HUES64 (cell line): ENCODE measurements around the gene MRPL24.

ENCODE experiments used
- H3K27ac ChIP-seq: 2 replicates; pipeline ENCODE4 v1.7.0; 2013; ENCODE audit warnings: low read depth, low read length, inconsistent platforms
- H3K27me3 ChIP-seq: 2 replicates; pipeline ENCODE4 v1.6.1; 2013; ENCODE audit warnings: mild to moderate bottlenecking, low read length; ENCODE audit not compliant: insufficient read depth
- H3K36me3 ChIP-seq: 2 replicates; pipeline ENCODE4 v1.6.1; 2013; ENCODE audit warnings: mild to moderate bottlenecking, low read length; ENCODE audit not compliant: insufficient read depth
- H3K4me1 ChIP-seq: 2 replicates; pipeline ENCODE4 v1.6.1; 2013; ENCODE audit warnings: mild to moderate bottlenecking, low read length, moderate library complexity; ENCODE audit not compliant: insufficient read depth
- H3K4me3 ChIP-seq: 2 replicates; pipeline ENCODE4 v1.5.1; 2013; ENCODE audit warnings: mild to moderate bottlenecking, low read length, moderate library complexity
- H3K9ac ChIP-seq: 2 replicates; pipeline ENCODE4 v1.6.1; 2013; ENCODE audit warnings: mild to moderate bottlenecking, low read depth, low read length
- H3K9me3 ChIP-seq: 2 replicates; pipeline ENCODE4 v1.6.1; 2013; ENCODE audit warnings: low read depth, low read length; ENCODE audit not compliant: insufficient read depth
- WGBS: fragments of 150-250, 120-280 bp; methylation state at CpG from one replicate; pipeline ENCODE4 v1.1.7; 2013; ENCODE audit warnings: missing lambda C conversion rate; 5-methylcytosine and 5-hydroxymethylcytosine counted together

The MRPL24 gene

GRCh38 chr1:156689035-156689952 is 51.6 kb downstream of the MRPL24 start:
- H3K27me3 ChIP-seq: no peaks in the 10 kb centered on the region; the same call in 1 of the 2 replicates
- H3K4me3 ChIP-seq: peak overlapping the region; percentile 44
- H3K36me3 ChIP-seq: no peaks in the 10 kb centered on the region
- peaks cover 46% of the 10 kb centered on the region for H3K4me1 ChIP-seq
- no peak overlapping the region for H3K27ac ChIP-seq
- WGBS: 2% methylated on average over 23 of the region's 23 CpGs
- H3K9ac ChIP-seq: no peak overlapping the region
- no peaks in the 10 kb centered on the region for H3K9me3 ChIP-seq
